H1 (cell line): ENCODE results near the gene CROCC2. TPM values are rescaled to one million over a fixed set of nuclear protein-coding genes. Genes with fewer than 3 reads are reported as not detected.

Experiments
- CTCF ChIA-PET: fragments of 300-600 bp; sonication (Branson Sonifier 250); formaldehyde crosslinking; loops from one replicate; lab custom pipeline; 2021; ENCODE audit not compliant: partially characterized antibody; lab: Charles Lee
- POLR2A ChIA-PET: fragments of 300-600 bp; sonication (Branson Sonifier 250); formaldehyde crosslinking; loops from one replicate; lab custom pipeline; 2021; ENCODE audit warnings: inconsistent platforms; ENCODE audit not compliant: partially characterized antibody; lab: Charles Lee
- DNase-seq, 2 experiments: peaks; one replicate each; pipeline versions ENCODE4 v3.0.0 to v3.0.0-alpha.2; 2010 to 2022; ENCODE audit warnings: low spot score in 2 of 2, low read depth in 1 of 2, mixed read lengths in 1 of 2
- FAIRE-seq: peaks from 2 replicates; lab custom pipeline; 2011; peaks lifted over from hg19 to GRCh38; lab: Jason Lieb, UNC
- H2AFZ ChIP-seq: 2 replicates; pipeline ENCODE4 v1.8.1; 2012; ENCODE audit warnings: low read length, inconsistent platforms
- H2AK5ac ChIP-seq: 2 replicates; pipeline ENCODE4 v1.6.1; 2013; ENCODE audit warnings: low read depth, low read length
- H2BK120ac ChIP-seq: replicated peaks from 2 replicates; pipeline ENCODE3; 2013; ENCODE audit warnings: low read depth, low read length, inconsistent platforms
- H2BK12ac ChIP-seq: 2 replicates; pipeline ENCODE4 v1.6.1; 2013; ENCODE audit warnings: low read depth, low read length
- H2BK15ac ChIP-seq: 2 replicates; pipeline ENCODE4 v1.6.1; 2013; ENCODE audit warnings: low read length
- H2BK20ac ChIP-seq: 2 replicates; pipeline ENCODE4 v1.6.1; 2013; ENCODE audit warnings: low read length
- H2BK5ac ChIP-seq: 2 replicates; pipeline ENCODE4 v1.6.1; 2013; ENCODE audit warnings: low read depth, low read length
- H3K14ac ChIP-seq: 2 replicates; pipeline ENCODE4 v1.6.1; 2013; ENCODE audit warnings: inconsistent platforms; ENCODE audit not compliant: insufficient read length
- H3K18ac ChIP-seq: 2 replicates; pipeline ENCODE4 v1.6.1; 2013; ENCODE audit warnings: low read length; ENCODE audit errors: extremely low read depth
- H3K23ac ChIP-seq: 2 replicates; pipeline ENCODE4 v1.6.1; 2013; ENCODE audit warnings: inconsistent platforms; ENCODE audit not compliant: insufficient read length
- H3K23me2 ChIP-seq: 2 replicates; pipeline ENCODE4 v1.6.1; 2013; ENCODE audit warnings: low read depth, low read length
- H3K27ac ChIP-seq: 2 replicates; pipeline ENCODE4 v1.6.1; 2011; ENCODE audit warnings: low read depth, low read length, inconsistent platforms
- H3K27me3 ChIP-seq, 4 experiments: replicated peaks in 1 of 4; 1 replicate in 1 of 4; 2 replicates in 3 of 4; pipeline versions ENCODE4 v1.6.1 to v1.8.1; 2011 to 2013; ENCODE audit warnings: low read length in 3 of 4, mild to moderate bottlenecking in 3 of 4, inconsistent platforms in 2 of 4, mixed read lengths in 2 of 4, moderate library complexity in 1 of 4; ENCODE audit not compliant: control insufficient read depth in 3 of 4, insufficient read depth in 3 of 4; ENCODE audit errors: extremely low read depth in 1 of 4
- H3K36me3 ChIP-seq, 4 experiments: 2 replicates each; pipeline versions ENCODE4 v1.6.1 to v1.8.1; 2011 to 2013; ENCODE audit warnings: mild to moderate bottlenecking in 4 of 4, low read length in 3 of 4, moderate library complexity in 2 of 4, control low read depth in 1 of 4, inconsistent platforms in 1 of 4; ENCODE audit not compliant: insufficient read depth in 4 of 4, control insufficient read depth in 2 of 4
- H3K4ac ChIP-seq: replicated peaks from 2 replicates; pipeline ENCODE3; 2013; ENCODE audit warnings: low read length, low read depth, mixed read lengths, inconsistent platforms; ENCODE audit not compliant: insufficient read length
- H3K4me1 ChIP-seq, 4 experiments: replicated peaks in 1 of 4; 1 replicate in 1 of 4; 2 replicates in 3 of 4; pipeline versions ENCODE4 v1.6.1 to v1.8.1; 2011 to 2013; ENCODE audit warnings: low read length in 3 of 4, inconsistent platforms in 2 of 4, mixed read lengths in 1 of 4; ENCODE audit not compliant: insufficient read depth in 4 of 4, control insufficient read depth in 3 of 4
- H3K4me2 ChIP-seq, 2 experiments: 2 replicates each; pipeline versions ENCODE4 v1.6.1 to v1.8.1; 2011 to 2013; ENCODE audit warnings: low read depth in 2 of 2, low read length in 2 of 2, control low read depth in 1 of 2, inconsistent platforms in 1 of 2, mild to moderate bottlenecking in 1 of 2; ENCODE audit not compliant: insufficient read depth in 1 of 2
- H3K4me3 ChIP-seq, 4 experiments: fragments of 200-600, 300-600 bp in 1 of 4; sonication (generic), shearing (Covaris generic), sonication (Bioruptor Twin) in 1 of 4; 2 replicates each; pipeline versions ENCODE4 v1.5.1 to v1.8.1; 2011 to 2016; ENCODE audit warnings: low read length in 4 of 4, low read depth in 3 of 4, control low read depth in 2 of 4, inconsistent platforms in 2 of 4, mild to moderate bottlenecking in 2 of 4, mixed read lengths in 1 of 4, moderate library complexity in 1 of 4; ENCODE audit not compliant: insufficient read depth in 2 of 4; ENCODE audit errors: extremely low read depth in 1 of 4
- H3K56ac ChIP-seq: replicated peaks from 2 replicates; pipeline ENCODE3; 2013; ENCODE audit warnings: low read depth, mild to moderate bottlenecking, mixed read lengths, low read length, inconsistent platforms; ENCODE audit not compliant: insufficient read length
- H3K79me1 ChIP-seq: 2 replicates; pipeline ENCODE4 v1.6.1; 2013; ENCODE audit warnings: low read depth, low read length, control low read depth
- H3K79me2 ChIP-seq, 2 experiments: 2 replicates each; pipeline versions ENCODE4 v1.6.1 to v1.8.1; 2012 to 2013; ENCODE audit warnings: low read length in 2 of 2, mild to moderate bottlenecking in 2 of 2, inconsistent platforms in 1 of 2; ENCODE audit not compliant: insufficient read depth in 2 of 2, control insufficient read depth in 1 of 2
- H3K9ac ChIP-seq, 4 experiments: replicated peaks in 1 of 4; 1 replicate in 1 of 4; 2 replicates in 3 of 4; pipeline versions ENCODE4 v1.6.1 to v1.8.1; 2011 to 2013; ENCODE audit warnings: low read depth in 3 of 4, low read length in 3 of 4, control low read depth in 2 of 4, mild to moderate bottlenecking in 2 of 4, moderate library complexity in 2 of 4, inconsistent platforms in 1 of 4; ENCODE audit errors: extremely low read depth in 1 of 4
- H3K9me3 ChIP-seq, 2 experiments: 2 replicates each; pipeline versions ENCODE4 v1.6.1 to v1.8.1; 2012 to 2013; ENCODE audit warnings: mild to moderate bottlenecking in 2 of 2, moderate library complexity in 2 of 2, control low read depth in 1 of 2, inconsistent platforms in 1 of 2, low read depth in 1 of 2, low read length in 1 of 2, mixed read lengths in 1 of 2; ENCODE audit not compliant: insufficient read depth in 2 of 2
- H4K20me1 ChIP-seq, 2 experiments: replicated peaks in 1 of 2; 2 replicates each; pipeline versions ENCODE3 to v1.8.1; 2011 to 2013; ENCODE audit warnings: inconsistent platforms in 2 of 2, low read length in 2 of 2, mild to moderate bottlenecking in 1 of 2; ENCODE audit not compliant: insufficient read depth in 2 of 2, control insufficient read depth in 1 of 2
- H4K5ac ChIP-seq: 2 replicates; pipeline ENCODE4 v1.6.1; 2013; ENCODE audit warnings: low read length, low read depth, mixed read lengths, inconsistent platforms; ENCODE audit not compliant: insufficient read length
- H4K8ac ChIP-seq: 2 replicates; pipeline ENCODE4 v1.8.0; 2013; ENCODE audit warnings: mild to moderate bottlenecking, moderate library complexity, low read length, inconsistent platforms; ENCODE audit not compliant: insufficient read depth; ENCODE audit errors: extremely low read depth
- H4K91ac ChIP-seq: replicated peaks from 2 replicates; pipeline ENCODE3; 2013; ENCODE audit warnings: low read length, mixed read lengths, inconsistent platforms; ENCODE audit not compliant: insufficient read length
- RXRA ChIP-seq: IDR thresholded peaks from 2 replicates; pipeline ENCODE4 v1.6.1; 2011; ENCODE audit warnings: low read depth, mild to moderate bottlenecking, low read length, moderate library complexity; ENCODE audit not compliant: insufficient read depth
- SRF ChIP-seq: IDR thresholded peaks from 2 replicates; pipeline ENCODE4 v1.6.1; 2011; ENCODE audit warnings: mild to moderate bottlenecking, low read depth, low read length, moderate library complexity
- WGBS, 2 experiments: shearing (Covaris generic) in 1 of 2; methylation state at CpG; one replicate each; pipeline versions ENCODE4 v1.1.6 to v1.1.7; 2013 to 2015; ENCODE audit warnings: low lambda C conversion rate in 2 of 2, mixed read lengths in 2 of 2, inconsistent platforms in 1 of 2, low coverage in 1 of 2, missing lambda C conversion rate in 1 of 2; ENCODE audit not compliant: insufficient replicate concordance in 2 of 2, insufficient coverage in 1 of 2, insufficient read length in 1 of 2; ENCODE audit errors: extremely low coverage in 1 of 2, missing lambda C conversion rate in 1 of 2; 5-methylcytosine and 5-hydroxymethylcytosine counted together
- polyA plus RNA-seq, 7 experiments: library from polyadenylated mRNA; depleted of rRNA in 3 of 7; stranded (reverse) in 5 of 7; unstranded in 2 of 7; fragments of >200 nt in 5 of 7; fragments of 200-250 nt in 2 of 7; gene quantifications; 1 replicate in 5 of 7; 2 replicates in 1 of 7; 4 replicates in 1 of 7; pipeline versions ENCODE4 v1.2.1 to v1.2.3, GENCODE V29; 2011 to 2013; ENCODE audit warnings: missing spikeins in 2 of 7, mixed read lengths in 2 of 7
- total RNA-seq: library from RNA; stranded (reverse); fragmentation: NEBNext Ultra II Directional; extraction: Animal tissue kit (Norgen Biotek cat#: 25700); gene quantifications from 2 replicates; pipeline ENCODE4 v1.2.1, GENCODE V29; 2021

CROCC2 gene
- total and polyA plus RNA-seq, 2 of the 8 experiments (the other 6 are each of a cell fraction or from before 2014, with no cell fraction given): not detected

GRCh38 chr2:240995041-240996021 lies 89.2 kb downstream of the CROCC2 start:
- no peak overlapping the region for H4K91ac ChIP-seq
- peak in 1 of 2 experiments; percentile 39 for DNase-seq
- no peaks in the 10 kb centered on the region for H3K9me3 ChIP-seq
- no peak overlapping the region for H3K18ac ChIP-seq
- H3K27me3 ChIP-seq: peaks cover 5 to 16% (median 12%) of the 10 kb centered on the region in 4 experiments
- no peak overlapping the region for H2BK5ac ChIP-seq
- no peak overlapping the region for H2AK5ac ChIP-seq
- no peak overlapping the region for H3K4me2 ChIP-seq
- TF ChIP-seq SRF (no peak), RXRA (no peak)
- FAIRE-seq: no peak
- no peak overlapping the region for H3K23ac ChIP-seq
- peaks cover 0 to 6% (median 2%) of the 10 kb centered on the region in 4 experiments; a peak in 4 of 7 replicates for H3K4me1 ChIP-seq
- POLR2A ChIA-PET: no interaction called here
- H3K4ac ChIP-seq: no peak overlapping the region
- CTCF ChIA-PET: interaction anchor here (2.4 kb wide), 1 partner anchor 12 kb away, joined by 14 read pairs; no protein-coding TSS in a partner anchor
- peak overlapping the region; percentile 35 for H4K8ac ChIP-seq
- no peak overlapping the region for H4K5ac ChIP-seq
- H3K23me2 ChIP-seq: peaks cover 4% of the 10 kb centered on the region; the same call in 1 of the 2 replicates
- 87% methylated on average over 23 of the region's 24 CpGs; no CpG with 5 or more reads in 1 of the 2 experiments for WGBS, 2 experiments
- no peak overlapping the region for H3K56ac ChIP-seq
- H3K36me3 ChIP-seq: no peaks in the 10 kb centered on the region
- H2BK12ac ChIP-seq: no peak overlapping the region
- no peaks in the 10 kb centered on the region for H3K79me2 ChIP-seq
- no peak overlapping the region for H3K14ac ChIP-seq
- no peak overlapping the region for H2AFZ ChIP-seq
- no peaks in the 10 kb centered on the region for H3K79me1 ChIP-seq
- H3K4me3 ChIP-seq: no peak overlapping the region
- no peak overlapping the region for H3K9ac ChIP-seq
- H2BK15ac ChIP-seq: no peak overlapping the region
- H2BK20ac ChIP-seq: no peak overlapping the region
- no peak overlapping the region for H2BK120ac ChIP-seq
- H3K27ac ChIP-seq: no peak overlapping the region
- H4K20me1 ChIP-seq: peaks cover 0 to 7% of the 10 kb centered on the region in 2 experiments
